DOHH2 (cell line): ENCODE data around the gene URM1.
"Not testable (repeated sequence)": the region's sequence is repeated elsewhere in the genome, so short reads cannot be mapped to it uniquely, and the experiment has no call there.

Experiments
- H3F3A ChIP-seq: fragments of 200-600 bp; sonication (generic), shearing (Covaris generic); 2 replicates; pipeline ENCODE4 v1.6.0; 2016; ENCODE audit warnings: antibody characterized with exemption, mild to moderate bottlenecking; ENCODE audit not compliant: control insufficient read depth, insufficient read depth
- H3K27ac ChIP-seq: fragments of 200-600 bp; sonication (generic); 2 replicates; pipeline ENCODE4 v1.5.1; 2014; ENCODE audit warnings: low read depth, mild to moderate bottlenecking, low read length, moderate library complexity
- H3K27me3 ChIP-seq: fragments of 200-600 bp; sonication (generic); 2 replicates; pipeline ENCODE4 v1.6.1; 2014; ENCODE audit warnings: mild to moderate bottlenecking, low read length, mixed read lengths; ENCODE audit not compliant: control insufficient read depth
- H3K36me3 ChIP-seq: fragments of 200-600 bp; sonication (generic); 2 replicates; pipeline ENCODE4 v1.6.1; 2014; ENCODE audit warnings: mild to moderate bottlenecking, low read length, moderate library complexity, mixed read lengths; ENCODE audit not compliant: control insufficient read depth
- H3K4me1 ChIP-seq: fragments of 200-600 bp; sonication (generic); 2 replicates; pipeline ENCODE4 v1.6.1; 2014; ENCODE audit warnings: mild to moderate bottlenecking, low read length, mixed read lengths; ENCODE audit not compliant: control insufficient read depth
- H3K4me2 ChIP-seq: fragments of 200-600 bp; sonication (generic); 2 replicates; pipeline ENCODE4 v1.6.0; 2014; ENCODE audit warnings: mild to moderate bottlenecking, low read length, moderate library complexity
- H3K4me3 ChIP-seq: fragments of 200-600 bp; sonication (generic); 2 replicates; pipeline ENCODE4 v1.5.1; 2014; ENCODE audit warnings: mild to moderate bottlenecking, low read length, mixed read lengths
- H3K79me2 ChIP-seq: fragments of 200-600 bp; sonication (generic); 2 replicates; pipeline ENCODE4 v1.6.1; 2014; ENCODE audit warnings: mild to moderate bottlenecking, low read length, mixed read lengths; ENCODE audit not compliant: control insufficient read depth
- H3K9me2 ChIP-seq: fragments of 200-600 bp; sonication (generic); replicated peaks from 2 replicates; pipeline ENCODE4 v1.6.1; 2014; ENCODE audit warnings: mild to moderate bottlenecking, low read length, mixed read lengths; ENCODE audit not compliant: control insufficient read depth
- H3K9me3 ChIP-seq: fragments of 200-600 bp; sonication (generic); 2 replicates; pipeline ENCODE4 v1.6.1; 2014; ENCODE audit warnings: antibody characterized with exemption, low read length, mixed read lengths; ENCODE audit not compliant: control insufficient read depth, insufficient read depth
- H4K20me1 ChIP-seq: fragments of 200-600 bp; sonication (generic); 2 replicates; pipeline ENCODE4 v1.6.0; 2014; ENCODE audit warnings: low read depth, mild to moderate bottlenecking, antibody characterized with exemption, low read length, moderate library complexity; ENCODE audit not compliant: control insufficient read depth, insufficient read depth
- EZH2phosphoT487 ChIP-seq: fragments of 200-600 bp; sonication (generic); IDR thresholded peaks from 2 replicates; pipeline ENCODE4 v1.6.1; 2017; ENCODE audit warnings: borderline replicate concordance, mild to moderate bottlenecking, antibody characterized with exemption, low read length, moderate library complexity, mixed read lengths
- TF ChIP-seq, protein P1 (sequence below): fragments of 200-600 bp; sonication (generic); IDR thresholded peaks from one replicate; pipeline ENCODE4 v1.5.1; 2014; ENCODE audit warnings: antibody characterized with exemption, mild to moderate bottlenecking, low read depth, low read length; ENCODE audit not compliant: poor library complexity, severe bottlenecking

Gene URM1

GRCh38 chr9:128420651-128421481, 49.7 kb downstream of the URM1 start, which contains the start of gene CERCAM:
Gene CERCAM, plus strand, starts transcription at chr9:128420857. Its CDS starts 21 bp downstream, at chr9:128420878.
- Histone ChIP-seq H3K27ac (no peak within 1 kb of the TSS), H4K20me1 (no peaks in the 10 kb centered on the region), H3K4me2 (peak within 1 kb of the TSS; percentile 72), H3K4me3 (peak within 1 kb of the TSS; percentile 73), H3K79me2 (no peaks in the 10 kb centered on the region), H3K36me3 (no peaks in the 10 kb centered on the region), H3K4me1 (peaks cover 27% of the 10 kb centered on the region), H3K9me2 (no peaks in the 10 kb centered on the region), H3K9me3 (no peaks in the 10 kb centered on the region), H3F3A (no peaks in the 10 kb centered on the region), H3K27me3 (peaks cover 28% of the 10 kb centered on the region)
- TF ChIP-seq, protein P1, sequence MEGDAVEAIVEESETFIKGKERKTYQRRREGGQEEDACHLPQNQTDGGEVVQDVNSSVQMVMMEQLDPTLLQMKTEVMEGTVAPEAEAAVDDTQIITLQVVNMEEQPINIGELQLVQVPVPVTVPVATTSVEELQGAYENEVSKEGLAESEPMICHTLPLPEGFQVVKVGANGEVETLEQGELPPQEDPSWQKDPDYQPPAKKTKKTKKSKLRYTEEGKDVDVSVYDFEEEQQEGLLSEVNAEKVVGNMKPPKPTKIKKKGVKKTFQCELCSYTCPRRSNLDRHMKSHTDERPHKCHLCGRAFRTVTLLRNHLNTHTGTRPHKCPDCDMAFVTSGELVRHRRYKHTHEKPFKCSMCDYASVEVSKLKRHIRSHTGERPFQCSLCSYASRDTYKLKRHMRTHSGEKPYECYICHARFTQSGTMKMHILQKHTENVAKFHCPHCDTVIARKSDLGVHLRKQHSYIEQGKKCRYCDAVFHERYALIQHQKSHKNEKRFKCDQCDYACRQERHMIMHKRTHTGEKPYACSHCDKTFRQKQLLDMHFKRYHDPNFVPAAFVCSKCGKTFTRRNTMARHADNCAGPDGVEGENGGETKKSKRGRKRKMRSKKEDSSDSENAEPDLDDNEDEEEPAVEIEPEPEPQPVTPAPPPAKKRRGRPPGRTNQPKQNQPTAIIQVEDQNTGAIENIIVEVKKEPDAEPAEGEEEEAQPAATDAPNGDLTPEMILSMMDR = peak; percentile 17
- no peak for TF ChIP-seq EZH2phosphoT487

GRCh38 chr9:128421482-128421996, 50.4 kb downstream of the URM1 start:
- Histone ChIP-seq H3K27me3 (peaks cover 22% of the 10 kb centered on the region), H3K9me2 (no peaks in the 10 kb centered on the region), H4K20me1 (no peaks in the 10 kb centered on the region), H3K27ac (no peak overlapping the region), H3K9me3 (no peaks in the 10 kb centered on the region), H3K79me2 (no peaks in the 10 kb centered on the region), H3K36me3 (no peaks in the 10 kb centered on the region), H3K4me2 (peak overlapping the region; percentile 72), H3K4me3 (peak overlapping the region; percentile 73), H3K4me1 (peaks cover 20% of the 10 kb centered on the region), H3F3A (no peaks in the 10 kb centered on the region)
- TF ChIP-seq, protein P1 = no peak
- TF ChIP-seq EZH2phosphoT487 = no peak

DNA sequence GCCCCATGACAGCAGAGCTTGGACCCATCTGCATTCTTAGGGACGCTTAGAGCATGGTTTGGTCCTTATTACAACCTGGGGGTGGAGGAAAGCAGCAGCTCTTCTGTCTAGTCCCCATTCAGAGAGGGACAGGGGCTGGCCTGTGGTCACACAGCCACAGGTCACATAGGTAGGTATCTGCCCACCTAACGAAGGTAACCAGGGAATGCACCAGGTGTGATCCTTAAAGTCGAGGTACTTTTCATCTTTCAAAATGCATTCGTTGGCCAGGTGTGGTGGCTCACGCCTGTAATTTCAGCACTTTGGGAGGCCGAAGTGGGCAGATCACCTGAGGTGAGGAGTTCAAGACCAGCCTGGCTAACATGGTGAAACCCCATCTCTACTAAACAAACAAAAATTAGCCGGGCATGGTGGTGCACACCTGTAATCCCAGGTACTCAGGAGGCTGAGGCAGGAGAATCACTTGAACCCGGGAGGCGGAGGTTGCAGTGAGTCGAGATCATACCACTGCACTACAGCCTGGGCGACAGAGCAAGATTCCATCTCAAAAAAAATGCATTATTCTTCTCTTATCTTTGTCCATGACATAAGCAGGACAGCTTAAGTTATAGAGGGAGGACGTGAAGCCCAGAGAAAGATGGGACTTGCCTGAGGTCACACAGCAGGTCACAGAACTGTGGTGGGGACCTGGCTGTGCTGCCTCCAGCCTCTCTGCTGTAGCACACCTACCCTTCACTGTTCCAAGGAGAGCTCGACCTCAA, 51.0 kb downstream of the URM1 start:
- not testable (repeated sequence) for H3K79me2 ChIP-seq, H3K36me3 ChIP-seq, H3K4me3 ChIP-seq, H3F3A ChIP-seq, H4K20me1 ChIP-seq, H3K27ac ChIP-seq, H3K9me3 ChIP-seq, H3K9me2 ChIP-seq
- H3K4me1 ChIP-seq = peaks cover 18% of the 10 kb centered on the region
- H3K27me3 ChIP-seq = peaks cover 22% of the 10 kb centered on the region
- peak overlapping the region; percentile 72; the same call in 1 of the 2 replicates for H3K4me2 ChIP-seq

DNA sequence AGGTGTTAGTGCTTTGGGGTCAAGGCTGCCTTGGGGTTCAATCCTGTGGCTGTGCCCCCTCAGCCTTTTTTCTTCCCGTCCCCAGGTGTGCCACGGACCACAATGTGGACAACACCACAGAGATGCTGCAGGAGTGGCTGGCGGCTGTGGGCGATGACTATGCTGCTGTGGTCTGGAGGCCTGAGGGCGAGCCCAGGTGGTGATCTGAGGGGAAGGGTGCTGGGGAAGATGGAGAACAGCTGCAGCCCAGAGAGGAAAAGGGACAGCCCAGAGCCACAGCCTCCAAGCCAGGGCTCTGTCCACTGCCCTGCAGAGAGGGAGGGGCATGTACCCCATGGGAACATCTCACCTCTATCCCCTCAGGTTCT, 51.6 kb downstream of the URM1 start:
- peaks cover 18% of the 10 kb centered on the region for H3K4me1 ChIP-seq
- H3K27me3 ChIP-seq = peaks cover 22% of the 10 kb centered on the region
- no peaks in the 10 kb centered on the region for H3K79me2 ChIP-seq
- no peaks in the 10 kb centered on the region for H4K20me1 ChIP-seq
- no peaks in the 10 kb centered on the region for H3F3A ChIP-seq
- no peak for TF ChIP-seq EZH2phosphoT487
- TF ChIP-seq, protein P1 = no peak
- H3K4me3 ChIP-seq = no peak overlapping the region
- no peak overlapping the region for H3K4me2 ChIP-seq
- H3K9me2 ChIP-seq = no peaks in the 10 kb centered on the region
- H3K27ac ChIP-seq = no peak overlapping the region
- no peaks in the 10 kb centered on the region for H3K9me3 ChIP-seq
- H3K36me3 ChIP-seq = no peaks in the 10 kb centered on the region

GRCh38 chr9:128423356-128423755, 52.2 kb downstream of the URM1 start:
- not testable (repeated sequence) for H3K4me3 ChIP-seq, H3K9me3 ChIP-seq, H3K4me2 ChIP-seq, H3K9me2 ChIP-seq, H4K20me1 ChIP-seq, H3K79me2 ChIP-seq, H3K27ac ChIP-seq, H3K36me3 ChIP-seq, H3F3A ChIP-seq
- peaks cover 22% of the 10 kb centered on the region for H3K27me3 ChIP-seq
- peaks cover 18% of the 10 kb centered on the region for H3K4me1 ChIP-seq
